ENCODE measurements around the gene P2RY11.

The P2RY11 gene

DNA sequence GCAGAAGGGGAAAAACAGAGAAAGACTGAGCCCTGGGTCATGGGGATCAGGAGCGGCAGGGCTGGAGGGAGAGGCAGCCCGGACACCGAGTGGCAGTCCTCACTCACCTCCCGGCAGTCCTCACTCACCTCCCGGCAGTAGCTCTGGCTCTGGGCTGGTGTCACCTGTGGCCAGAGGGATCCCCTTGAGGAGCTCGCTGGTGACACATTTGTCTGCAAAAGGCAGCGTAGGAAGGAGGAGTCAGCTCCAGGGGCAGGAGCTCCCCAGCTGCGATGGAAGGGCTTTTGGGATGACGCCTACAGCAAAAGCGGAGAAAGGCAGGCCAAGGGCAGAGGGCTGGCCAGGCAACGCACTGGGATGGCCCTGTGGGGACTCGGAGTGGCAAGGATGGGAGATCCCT is 7.5 kb downstream of the P2RY11 start:
- no CpG with 5 or more reads among the region's 12 CpGs for WGBS, 2 donors (ENCODE audit: extremely low coverage in 2 of 2, insufficient read length in 2 of 2, insufficient replicate concordance in 1 of 2)
- Histone ChIP-seq H3K27ac (replicated peaks; ENCODE audit: low read length) (no peak overlapping the region), H2BK12ac (ENCODE audit: low read length) (peak overlapping the region; percentile 41), H3K9ac (ENCODE audit: low read depth, low read length, poor library complexity) (peak overlapping the region; percentile 99), H3K23ac (ENCODE audit: low read depth, low read length, poor library complexity) (peak overlapping the region; percentile 80), H2BK15ac (ENCODE audit: low read length) (no peak overlapping the region), H4K91ac (ENCODE audit: low read depth, low read length, poor library complexity) (no peak overlapping the region), H3K14ac (ENCODE audit: low read length) (no peak overlapping the region), H3K4me2 (ENCODE audit: insufficient read depth, low read length, poor library complexity, severe bottlenecking) (peak overlapping the region; percentile 86), H3K4me1 (ENCODE audit: control insufficient read depth in 2 of 2, insufficient read depth in 1 of 2, low read depth in 1 of 2, low read length in 2 of 2) (peaks cover 6 to 8% of the 10 kb centered on the region in 2 donors), H4K8ac (ENCODE audit: low read depth, low read length) (no peak overlapping the region), H3K79me1 (ENCODE audit: low read depth, low read length) (peaks cover 19% of the 10 kb centered on the region), H3K9me3 (replicated peaks in 1 of 2; ENCODE audit: control insufficient read depth in 2 of 2, insufficient read depth in 1 of 2, low read depth in 1 of 2, low read length in 2 of 2) (no peaks in the 10 kb centered on the region), H2AFZ (ENCODE audit: low read length) (peak overlapping the region; percentile 86), H2BK120ac (ENCODE audit: low read depth, low read length) (no peak overlapping the region), H3K18ac (ENCODE audit: low read length) (peak overlapping the region; percentile 95), H3K36me3 (replicated peaks in 1 of 2; ENCODE audit: control insufficient read depth in 2 of 2, insufficient read depth in 2 of 2, low read length in 2 of 2) (peaks cover 37 to 50% of the 10 kb centered on the region in 2 donors), H3K4ac (ENCODE audit: low read length) (no peak overlapping the region), H2AK5ac (ENCODE audit: low read depth, low read length) (peak overlapping the region; percentile 100), H2BK5ac (ENCODE audit: low read length) (peak overlapping the region; percentile 98), H3K27me3 (ENCODE audit: control insufficient read depth in 3 of 3, insufficient read depth in 3 of 3, low read depth in 1 of 3, low read length in 3 of 3) (no peaks in the 10 kb centered on the region), H3K4me3 (ENCODE audit: low read length in 2 of 2) (peak overlapping the region; percentile 91 to 95)
- DNase-seq (ENCODE audit: low spot score) = no peak

GRCh38 chr19:10120538-10121189 is 9.2 kb downstream of the P2RY11 start:
- no peak overlapping the region for H4K8ac ChIP-seq (ENCODE audit: low read depth, low read length)
- no peak overlapping the region for H3K4ac ChIP-seq (ENCODE audit: low read length)
- no peak overlapping the region for H2BK15ac ChIP-seq (ENCODE audit: low read length)
- H3K79me1 ChIP-seq (ENCODE audit: low read depth, low read length) = peaks cover 17% of the 10 kb centered on the region
- no peak overlapping the region for H2BK5ac ChIP-seq (ENCODE audit: low read length)
- H3K9me3 ChIP-seq (replicated peaks in 1 of 2; ENCODE audit: control insufficient read depth in 2 of 2, insufficient read depth in 1 of 2, low read depth in 1 of 2, low read length in 2 of 2) = peaks cover 0 to 2% of the 10 kb centered on the region in 2 donors
- H3K4me1 ChIP-seq (ENCODE audit: control insufficient read depth in 2 of 2, insufficient read depth in 1 of 2, low read depth in 1 of 2, low read length in 2 of 2) = peaks cover 6 to 8% of the 10 kb centered on the region in 2 donors
- no peak overlapping the region for H3K9ac ChIP-seq (ENCODE audit: low read depth, low read length, poor library complexity)
- H3K27ac ChIP-seq (replicated peaks; ENCODE audit: low read length) = no peak overlapping the region
- no peak overlapping the region for H2BK120ac ChIP-seq (ENCODE audit: low read depth, low read length)
- H2AK5ac ChIP-seq (ENCODE audit: low read depth, low read length) = no peak overlapping the region
- WGBS, 2 donors (ENCODE audit: extremely low coverage in 2 of 2, insufficient read length in 2 of 2, insufficient replicate concordance in 1 of 2) = no CpG with 5 or more reads among the region's 9 CpGs
- no peak overlapping the region for H3K18ac ChIP-seq (ENCODE audit: low read length)
- H3K14ac ChIP-seq (ENCODE audit: low read length) = no peak overlapping the region
- H4K91ac ChIP-seq (ENCODE audit: low read depth, low read length, poor library complexity) = no peak overlapping the region
- H3K4me2 ChIP-seq (ENCODE audit: insufficient read depth, low read length, poor library complexity, severe bottlenecking) = no peak overlapping the region
- peaks cover 28 to 47% of the 10 kb centered on the region in 2 donors for H3K36me3 ChIP-seq (replicated peaks in 1 of 2; ENCODE audit: control insufficient read depth in 2 of 2, insufficient read depth in 2 of 2, low read length in 2 of 2)
- no peak overlapping the region for H3K23ac ChIP-seq (ENCODE audit: low read depth, low read length, poor library complexity)
- no peak overlapping the region for H2BK12ac ChIP-seq (ENCODE audit: low read length)
- no peaks in the 10 kb centered on the region for H3K27me3 ChIP-seq (ENCODE audit: control insufficient read depth in 3 of 3, insufficient read depth in 3 of 3, low read depth in 1 of 3, low read length in 3 of 3)
- no peak for DNase-seq (ENCODE audit: low spot score)
- no peak overlapping the region for H3K4me3 ChIP-seq (ENCODE audit: low read length in 2 of 2)
- no peak overlapping the region for H2AFZ ChIP-seq (ENCODE audit: low read length)

- no peak overlapping the region for H3K14ac ChIP-seq (ENCODE audit: low read length)
- peaks cover 10% of the 10 kb centered on the region for H3K79me1 ChIP-seq (ENCODE audit: low read depth, low read length)
- no peak overlapping the region for H3K4me2 ChIP-seq (ENCODE audit: insufficient read depth, low read length, poor library complexity, severe bottlenecking)
- no peak overlapping the region for H3K9ac ChIP-seq (ENCODE audit: low read depth, low read length, poor library complexity)
- no peak overlapping the region for H2AFZ ChIP-seq (ENCODE audit: low read length)
- H3K18ac ChIP-seq (ENCODE audit: low read length) = no peak overlapping the region
- peaks cover 0 to 2% of the 10 kb centered on the region in 2 donors for H3K9me3 ChIP-seq (replicated peaks in 1 of 2; ENCODE audit: control insufficient read depth in 2 of 2, insufficient read depth in 1 of 2, low read depth in 1 of 2, low read length in 2 of 2)
- no peak overlapping the region for H2AK5ac ChIP-seq (ENCODE audit: low read depth, low read length)
- H2BK120ac ChIP-seq (ENCODE audit: low read depth, low read length) = no peak overlapping the region
- WGBS, 2 donors (ENCODE audit: extremely low coverage in 2 of 2, insufficient read length in 2 of 2, insufficient replicate concordance in 1 of 2) = no CpG with 5 or more reads among the region's 6 CpGs
- H2BK5ac ChIP-seq (ENCODE audit: low read length) = no peak overlapping the region
- H3K4ac ChIP-seq (ENCODE audit: low read length) = no peak overlapping the region
- H2BK12ac ChIP-seq (ENCODE audit: low read length) = no peak overlapping the region
- H4K91ac ChIP-seq (ENCODE audit: low read depth, low read length, poor library complexity) = no peak overlapping the region
- no peak overlapping the region for H2BK15ac ChIP-seq (ENCODE audit: low read length)
- H3K4me1 ChIP-seq (ENCODE audit: control insufficient read depth in 2 of 2, insufficient read depth in 1 of 2, low read depth in 1 of 2, low read length in 2 of 2) = peaks cover 6 to 8% of the 10 kb centered on the region in 2 donors
- no peak overlapping the region for H3K27ac ChIP-seq (replicated peaks; ENCODE audit: low read length)
- H3K36me3 ChIP-seq (replicated peaks in 1 of 2; ENCODE audit: control insufficient read depth in 2 of 2, insufficient read depth in 2 of 2, low read length in 2 of 2) = peaks cover 14 to 43% of the 10 kb centered on the region in 2 donors
- no peak overlapping the region for H3K4me3 ChIP-seq (ENCODE audit: low read length in 2 of 2)
- no peak for DNase-seq (ENCODE audit: low spot score)
- H3K23ac ChIP-seq (ENCODE audit: low read depth, low read length, poor library complexity) = no peak overlapping the region
- H3K27me3 ChIP-seq (ENCODE audit: control insufficient read depth in 3 of 3, insufficient read depth in 3 of 3, low read depth in 1 of 3, low read length in 3 of 3) = no peaks in the 10 kb centered on the region
- no peak overlapping the region for H4K8ac ChIP-seq (ENCODE audit: low read depth, low read length)
These were observed 10.6 kb downstream of the P2RY11 start for GRCh38 chr19:10122045-10122444.

GRCh38 chr19:10124429-10124828 is 12.9 kb downstream of the P2RY11 start:
- Histone ChIP-seq H3K14ac (ENCODE audit: low read length) (no peak overlapping the region), H2AFZ (ENCODE audit: low read length) (no peak overlapping the region), H3K36me3 (replicated peaks in 1 of 2; ENCODE audit: control insufficient read depth in 2 of 2, insufficient read depth in 2 of 2, low read length in 2 of 2) (peaks cover 6 to 44% of the 10 kb centered on the region in 2 donors), H2AK5ac (ENCODE audit: low read depth, low read length) (no peak overlapping the region), H2BK15ac (ENCODE audit: low read length) (no peak overlapping the region), H4K8ac (ENCODE audit: low read depth, low read length) (no peak overlapping the region), H3K9ac (ENCODE audit: low read depth, low read length, poor library complexity) (no peak overlapping the region), H2BK12ac (ENCODE audit: low read length) (no peak overlapping the region), H2BK120ac (ENCODE audit: low read depth, low read length) (no peak overlapping the region), H3K23ac (ENCODE audit: low read depth, low read length, poor library complexity) (no peak overlapping the region), H2BK5ac (ENCODE audit: low read length) (no peak overlapping the region), H3K4me3 (ENCODE audit: low read length in 2 of 2) (no peak overlapping the region), H3K9me3 (replicated peaks in 1 of 2; ENCODE audit: control insufficient read depth in 2 of 2, insufficient read depth in 1 of 2, low read depth in 1 of 2, low read length in 2 of 2) (peaks cover 0 to 2% of the 10 kb centered on the region in 2 donors), H3K27me3 (ENCODE audit: control insufficient read depth in 3 of 3, insufficient read depth in 3 of 3, low read depth in 1 of 3, low read length in 3 of 3) (no peaks in the 10 kb centered on the region), H3K18ac (ENCODE audit: low read length) (no peak overlapping the region), H3K4me1 (ENCODE audit: control insufficient read depth in 2 of 2, insufficient read depth in 1 of 2, low read depth in 1 of 2, low read length in 2 of 2) (peaks cover 0 to under 1% of the 10 kb centered on the region in 2 donors), H3K4ac (ENCODE audit: low read length) (no peak overlapping the region), H3K27ac (replicated peaks; ENCODE audit: low read length) (no peak overlapping the region), H3K4me2 (ENCODE audit: insufficient read depth, low read length, poor library complexity, severe bottlenecking) (no peak overlapping the region), H3K79me1 (ENCODE audit: low read depth, low read length) (peaks cover 1% of the 10 kb centered on the region), H4K91ac (ENCODE audit: low read depth, low read length, poor library complexity) (no peak overlapping the region)
- DNase-seq (ENCODE audit: low spot score) = no peak
- WGBS, 2 donors (ENCODE audit: extremely low coverage in 2 of 2, insufficient read length in 2 of 2, insufficient replicate concordance in 1 of 2) = no CpG with 5 or more reads among the region's 7 CpGs
